A204.1 (cell line): ENCODE data around the gene CMTM2.
A peak's percentile ranks its signal among the peaks of the same experiment; 100 is the strongest.
"Not testable (repeated sequence)": the region's sequence is repeated elsewhere in the genome, so short reads cannot be mapped to it uniquely, and the experiment has no call there.

Experiments
- FAIRE-seq: peaks from 2 replicates; lab custom pipeline; 2012; peaks lifted over from hg19 to GRCh38; lab: Jason Lieb, UNC

The CMTM2 gene

GRCh38 chr16:66552286-66553177, 26.7 kb upstream of the CMTM2 start, which contains the start of gene CKLF:
Gene CKLF (plus strand): TSS chr16:66552576. CDS start chr16:66552716, 140 bp downstream.
- FAIRE-seq, result no peak

DNA sequence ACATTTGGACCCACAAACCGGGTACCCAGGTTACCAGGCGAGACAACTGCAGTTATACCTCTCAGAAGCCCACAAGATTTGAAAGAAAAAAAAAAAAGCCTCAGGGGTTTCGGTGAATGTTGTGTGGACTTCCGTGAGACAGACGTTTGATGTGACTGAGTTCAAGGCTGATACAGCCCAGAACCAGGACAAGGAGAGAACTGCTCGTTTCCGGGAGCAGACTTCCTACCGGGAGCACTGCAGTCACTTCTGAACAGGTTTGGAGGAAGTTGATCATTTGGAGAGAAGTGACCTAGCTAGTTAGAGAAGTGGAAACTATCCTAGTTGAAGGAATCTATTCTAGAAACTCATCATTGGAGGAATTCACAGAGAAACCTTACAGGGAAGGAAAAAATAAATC, 26.0 kb upstream of the CMTM2 start:
- FAIRE-seq, result no peak

- FAIRE-seq, result no peak
Measured at GRCh38 chr16:66554021-66554420, 25.2 kb upstream of the CMTM2 start.

DNA sequence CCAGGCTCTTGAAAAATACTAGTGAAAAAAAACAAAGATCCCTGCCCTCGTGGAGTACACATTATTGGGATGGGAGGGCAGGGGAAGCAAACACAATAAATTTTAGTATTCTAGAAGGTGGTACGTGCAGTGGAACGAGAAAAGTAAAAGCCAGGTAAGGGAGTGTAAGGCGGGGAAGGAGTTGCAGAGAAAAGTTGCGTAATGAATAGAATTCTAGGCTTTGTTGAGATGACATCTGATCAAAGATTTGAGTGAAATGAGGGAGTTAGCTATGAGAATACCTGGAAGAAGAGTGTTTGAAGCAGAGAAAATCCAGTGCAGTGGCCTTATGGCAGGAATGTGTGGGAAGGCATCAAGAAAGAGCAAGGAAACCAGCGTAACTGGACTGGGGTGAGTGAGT, 24.8 kb upstream of the CMTM2 start:
- no peak for FAIRE-seq

DNA sequence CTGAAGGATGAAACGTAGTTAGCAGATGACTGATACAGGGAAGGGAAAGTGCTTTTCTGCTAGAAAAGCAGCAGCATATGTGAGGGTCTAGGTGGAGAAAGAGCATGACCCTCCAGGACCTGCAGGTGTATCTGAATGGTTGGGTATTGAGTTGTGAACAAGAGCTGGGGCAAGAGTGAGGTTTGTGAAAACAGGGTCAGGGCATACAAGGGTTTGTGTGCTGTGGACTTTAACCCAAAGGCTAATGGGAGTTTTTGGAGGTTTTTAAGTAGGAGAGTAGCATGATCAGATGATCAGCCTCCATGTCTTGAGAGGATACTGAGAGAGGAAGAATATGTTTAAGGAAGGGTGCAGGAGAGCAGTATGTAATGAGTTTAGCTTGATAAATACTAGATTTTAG, 19.2 kb upstream of the CMTM2 start:
- no peak for FAIRE-seq

DNA sequence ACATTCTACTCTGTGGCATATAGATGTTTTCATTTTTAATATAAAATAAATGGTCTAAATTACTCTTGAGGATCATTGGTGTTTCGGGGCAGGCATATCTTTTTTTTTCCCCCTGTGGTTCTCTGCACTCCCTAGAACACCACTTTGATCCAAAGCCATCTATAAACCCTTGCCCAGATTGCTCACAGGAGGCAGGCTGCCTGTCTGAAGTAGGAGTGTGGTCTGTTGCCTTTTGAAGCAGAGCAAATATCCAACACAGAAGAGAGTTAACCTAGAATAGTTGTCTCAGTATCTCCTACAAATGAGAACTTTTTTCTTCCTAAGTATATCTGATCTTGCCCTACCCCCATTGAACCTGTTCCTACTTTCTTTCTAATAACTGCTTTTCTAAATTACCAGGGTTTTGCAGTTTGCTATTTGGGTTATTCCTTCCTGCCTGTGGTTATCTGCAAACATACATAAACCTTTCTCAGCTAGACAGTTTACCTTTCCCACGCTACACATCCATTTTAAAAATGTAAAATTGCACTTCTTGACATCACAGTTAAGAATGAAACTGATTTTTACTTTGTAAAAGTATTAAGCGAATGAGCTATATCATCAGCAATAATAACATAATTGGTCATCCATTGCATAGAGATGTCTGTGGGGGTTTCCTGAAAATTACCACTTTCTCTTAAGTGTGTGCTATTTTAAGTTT, 17.7 kb upstream of the CMTM2 start:
- no peak for FAIRE-seq

DNA sequence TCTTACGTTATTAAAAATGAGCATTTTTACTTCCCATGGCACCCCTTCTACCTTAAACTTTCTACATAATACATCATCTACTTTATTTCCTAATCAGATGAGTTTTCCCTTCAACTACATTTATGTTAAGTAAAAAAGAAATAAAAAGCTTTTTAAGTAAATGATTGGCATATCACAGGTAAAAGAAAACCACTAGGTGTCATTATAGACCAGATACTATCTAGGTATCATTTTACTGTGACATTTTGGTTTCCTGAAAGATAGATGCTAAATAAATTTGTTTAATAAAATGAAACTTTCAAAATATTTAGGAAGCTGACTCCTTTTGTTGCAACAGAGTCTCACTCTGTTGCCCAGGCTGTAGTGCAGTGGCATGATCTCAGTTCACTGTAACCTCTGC, 16.9 kb upstream of the CMTM2 start:
- FAIRE-seq, result peak; percentile 34

GRCh38 chr16:66562986-66563385, 16.3 kb upstream of the CMTM2 start:
- FAIRE-seq, result no peak

DNA sequence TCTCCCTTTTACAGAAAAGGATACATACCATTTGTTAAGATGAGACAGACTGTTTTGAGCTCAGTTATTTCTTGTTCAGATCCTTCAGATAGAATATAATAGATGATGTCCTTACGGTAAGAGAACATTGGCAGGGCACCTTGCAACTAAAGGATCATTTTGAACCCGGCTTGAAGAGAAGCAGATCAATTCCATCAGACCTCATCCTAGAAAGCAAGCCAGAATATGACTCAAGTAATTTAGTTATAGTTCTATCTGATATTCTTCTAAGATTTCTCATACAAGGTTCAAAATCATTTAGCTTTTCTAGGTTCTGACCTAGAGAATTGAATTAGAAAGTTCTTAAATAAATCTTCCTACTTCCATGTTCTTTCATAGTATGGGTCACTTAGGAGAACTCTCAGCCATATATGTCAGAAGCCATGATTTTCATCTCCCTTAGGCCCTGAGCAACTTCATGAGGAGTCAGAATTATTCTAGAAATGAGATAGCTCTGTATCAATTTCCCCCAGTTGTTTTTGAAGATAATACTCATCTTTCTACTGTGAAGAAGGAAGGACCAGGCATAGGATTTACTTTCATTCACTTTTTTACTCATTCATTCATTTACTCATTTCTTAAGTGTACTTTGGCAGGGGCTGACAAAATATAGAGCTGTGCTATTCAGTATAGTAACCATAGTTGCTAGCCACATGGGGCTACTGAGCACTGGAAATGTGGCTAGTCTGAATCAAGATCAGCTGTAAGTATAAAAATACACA, 15.5 kb upstream of the CMTM2 start:
- FAIRE-seq, result no peak

- FAIRE-seq, result no peak
Measured at GRCh38 chr16:66566051-66566901, 13.0 kb upstream of the CMTM2 start, which contains the start of gene CMTM1. Gene CMTM1 (plus strand): TSS chr16:66566439. CDS start chr16:66566514, 75 bp downstream.

DNA sequence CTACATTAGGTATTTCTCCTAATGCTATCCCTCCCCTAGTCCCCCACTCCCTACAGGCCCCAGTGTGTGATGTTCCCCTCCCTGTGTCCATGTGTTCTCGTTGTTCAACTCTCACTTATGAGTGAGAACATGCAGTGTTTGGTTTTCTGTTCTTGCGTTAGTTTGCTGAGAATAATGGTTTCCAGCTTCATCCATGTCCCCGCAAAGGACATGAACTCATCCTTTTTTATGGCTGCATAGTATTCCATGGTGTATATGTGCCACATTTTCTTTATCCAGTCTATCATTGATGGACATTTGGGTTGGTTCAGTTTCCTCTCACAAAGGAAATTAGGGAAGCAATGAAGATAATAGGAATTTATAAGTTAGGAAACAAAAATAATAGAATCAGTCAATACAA, 12.0 kb upstream of the CMTM2 start:
- FAIRE-seq, result not testable (repeated sequence)

- FAIRE-seq, result no peak
Measured at GRCh38 chr16:66568355-66568754, 10.9 kb upstream of the CMTM2 start.

DNA sequence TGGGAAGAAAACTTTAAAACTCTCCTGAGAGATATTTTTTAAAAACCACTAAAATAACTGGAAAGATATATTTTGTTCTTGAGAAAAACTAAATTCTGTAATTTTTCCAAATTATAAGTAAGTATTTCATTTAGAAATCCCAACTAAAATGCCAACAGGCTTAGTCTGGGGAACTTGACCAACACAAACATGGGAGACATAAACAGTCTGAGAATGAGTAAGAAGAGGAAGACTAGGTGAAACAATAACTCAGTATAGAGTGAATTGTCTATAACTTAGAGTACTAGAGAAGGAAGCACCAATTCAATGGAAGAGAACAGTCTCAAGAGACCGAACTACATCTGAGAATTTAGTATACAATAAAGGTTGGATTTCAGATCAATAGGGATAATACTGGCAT, 10.1 kb upstream of the CMTM2 start:
- FAIRE-seq, result no peak

DNA sequence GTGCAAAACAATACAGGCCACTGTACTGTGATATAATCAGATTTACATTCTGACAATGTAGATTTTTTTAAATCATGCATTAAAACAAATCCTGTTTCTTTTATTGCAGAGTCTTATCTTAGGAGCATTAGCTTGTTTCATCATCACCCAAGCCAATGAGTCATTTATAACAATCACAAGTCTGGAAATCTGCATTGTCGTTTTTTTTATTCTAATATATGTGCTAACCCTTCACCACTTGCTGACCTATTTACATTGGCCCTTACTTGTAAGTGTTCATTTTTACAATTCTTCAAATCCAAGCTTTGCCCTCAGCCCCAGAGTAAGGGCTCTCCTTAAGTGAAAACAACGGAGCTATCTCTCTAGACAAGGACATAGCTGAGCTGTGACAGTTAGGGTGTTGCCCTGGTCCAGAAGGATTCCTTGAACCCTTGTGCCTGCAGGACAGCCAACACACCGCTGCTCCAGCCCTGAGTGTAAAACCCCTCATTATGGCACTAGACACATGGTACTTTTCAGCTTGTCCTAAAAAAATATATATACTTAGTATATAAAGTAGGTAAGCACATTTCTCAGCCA, 9.3 kb upstream of the CMTM2 start:
- FAIRE-seq, result no peak

- FAIRE-seq, result no peak
Measured at GRCh38 chr16:66572356-66572755, 6.9 kb upstream of the CMTM2 start.

DNA sequence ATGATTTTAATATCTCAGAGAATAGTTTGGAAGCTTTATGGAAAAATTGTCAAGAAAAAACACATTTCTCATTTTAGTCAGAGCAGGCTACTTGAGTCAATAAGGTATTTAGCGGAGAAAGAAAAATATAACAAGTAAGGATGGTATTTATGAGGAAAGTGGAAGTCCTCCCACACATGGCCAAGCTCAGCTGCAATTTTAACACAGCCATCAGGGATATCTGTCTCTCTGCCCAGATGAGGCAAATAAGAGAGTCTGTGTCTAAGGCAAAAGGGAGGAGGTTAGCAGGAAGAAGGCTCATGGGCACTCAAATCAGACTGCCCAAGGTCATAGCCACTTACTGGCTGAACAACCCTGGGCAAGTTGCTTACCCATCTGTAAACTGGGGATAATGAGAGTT, 5.2 kb upstream of the CMTM2 start:
- no peak for FAIRE-seq

DNA sequence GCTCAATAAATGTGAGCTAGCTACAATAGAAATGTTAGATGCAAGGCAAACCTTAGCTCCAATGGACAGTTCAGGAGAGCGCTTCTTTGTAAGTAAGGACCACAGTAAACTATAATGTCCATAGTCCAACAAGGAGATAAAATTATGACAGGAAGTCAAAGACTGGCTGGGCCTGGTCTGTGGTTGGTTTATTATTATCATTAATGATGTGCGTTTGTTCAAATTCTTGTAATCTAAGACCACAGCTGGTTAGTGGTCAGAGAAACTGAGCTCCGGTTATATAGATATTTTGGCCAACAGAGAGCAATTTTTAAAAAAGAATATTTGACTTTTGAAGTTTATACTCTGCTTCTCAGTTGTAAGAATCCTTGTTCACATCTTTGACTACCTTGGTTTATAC, 4.7 kb upstream of the CMTM2 start:
- FAIRE-seq, result no peak

- no peak for FAIRE-seq
Measured at GRCh38 chr16:66575060-66575459, 4.2 kb upstream of the CMTM2 start.

DNA sequence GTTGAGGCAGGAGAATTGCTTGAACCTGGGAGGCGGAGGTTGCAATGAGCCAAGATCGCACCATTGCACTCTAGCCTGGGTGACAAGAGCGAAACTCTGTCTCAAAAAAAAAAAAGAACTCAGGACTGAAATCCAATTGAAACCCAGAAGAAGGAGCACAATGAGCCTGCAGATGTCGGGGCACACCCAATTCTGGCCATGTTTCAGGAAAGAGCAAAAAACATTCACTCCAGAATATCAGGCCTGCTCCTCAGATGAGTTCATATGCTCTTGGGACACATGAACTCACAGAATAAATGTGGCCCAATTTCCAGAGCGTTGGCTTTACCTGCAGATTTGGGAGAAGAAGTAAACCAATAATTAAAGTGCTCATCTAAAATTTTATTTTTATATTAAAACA, 3.0 kb upstream of the CMTM2 start:
- no peak for FAIRE-seq

DNA sequence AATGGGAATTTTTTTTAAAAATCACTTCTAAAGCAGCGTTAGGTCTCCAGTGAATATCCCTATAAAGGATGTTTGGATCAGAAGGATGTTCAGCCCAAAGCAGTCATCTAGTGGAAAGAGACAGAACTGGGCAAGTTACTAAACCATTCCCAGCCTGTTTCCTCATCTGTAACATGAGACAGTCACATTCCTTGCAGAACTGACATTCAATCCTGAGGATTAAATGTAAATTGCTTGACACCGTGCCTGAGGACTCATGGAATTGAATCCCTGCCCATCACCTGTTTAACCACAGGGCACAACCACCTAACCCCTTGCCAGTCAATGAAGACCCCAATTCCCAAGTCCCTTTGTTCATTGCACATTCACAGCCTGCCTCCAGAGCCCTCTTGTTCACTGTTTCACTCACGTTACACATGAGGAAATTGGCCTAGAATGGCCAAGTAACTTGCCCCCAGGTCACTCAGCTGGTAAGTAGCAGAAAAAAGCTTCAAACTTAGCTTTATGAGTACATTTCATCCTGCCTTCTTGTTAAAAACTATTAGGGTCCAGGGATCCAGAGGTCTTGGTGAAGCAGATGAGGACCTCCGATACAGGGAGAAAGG, 1.4 kb downstream of the CMTM2 start:
- FAIRE-seq, result no peak
